ENCODE results near the gene MAD2L1BP.

DNA sequence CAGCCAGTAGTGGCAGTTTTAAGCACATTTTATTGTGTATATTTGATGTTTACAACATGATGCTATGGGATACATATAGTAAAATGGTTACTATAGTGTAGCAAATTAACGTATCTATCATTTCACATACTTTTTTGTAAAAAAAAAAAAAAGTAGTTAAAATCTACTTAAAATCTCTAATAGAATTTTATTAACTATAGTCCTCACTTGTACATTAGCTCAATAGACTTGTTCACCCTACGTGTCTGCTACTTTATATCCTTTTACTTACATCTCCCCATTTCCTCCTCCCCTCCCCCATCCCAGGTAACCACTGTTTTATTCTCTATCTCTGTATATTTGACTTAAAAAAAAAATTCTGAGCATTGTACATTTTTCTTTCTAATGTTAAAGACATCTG, 29.6 kb upstream of the MAD2L1BP start:
- no peak for TF ChIP-seq YY1 (IDR thresholded peaks at IDR 0.05; ENCODE audit: insufficient read depth, insufficient read length)
- TF ChIP-seq ZNF274 (IDR thresholded peaks at IDR 0.05; ENCODE audit: low read depth, low read length): no peak
- TF ChIP-seq SUZ12 (IDR thresholded peaks at IDR 0.05; ENCODE audit: extremely low read depth, insufficient read depth, insufficient read length): no peak

All from NT2/D1 (cell line).